Fibroblast of gingiva (primary cell): ENCODE data around the gene CS.

Experiments used
- DNase-seq: peaks from one replicate; pipeline ENCODE4 v3.0.0-alpha.2; 2011; ENCODE audit warnings: low read depth

The CS gene

GRCh38 chr12:56247923-56248322 lies 52.2 kb downstream of the CS start:
- DNase-seq, result no peak

GRCh38 chr12:56244494-56244893 lies 55.6 kb downstream of the CS start:
- no peak for DNase-seq

- no peak for DNase-seq
Measured at GRCh38 chr12:56243731-56244181, 56.4 kb downstream of the CS start.

- no peak for DNase-seq
Measured at GRCh38 chr12:56242986-56243385, 57.1 kb downstream of the CS start.

- DNase-seq, result no peak
Measured at GRCh38 chr12:56241424-56242303, 58.5 kb downstream of the CS start.

- no peak for DNase-seq
Measured at GRCh38 chr12:56237552-56237951, 62.6 kb downstream of the CS start.

- DNase-seq, result no peak
Measured at GRCh38 chr12:56236985-56237384, 63.1 kb downstream of the CS start.

GRCh38 chr12:56236091-56236490 lies 64.0 kb downstream of the CS start:
- DNase-seq, result no peak

- no peak for DNase-seq
Measured at GRCh38 chr12:56234746-56235436, 65.2 kb downstream of the CS start.

GRCh38 chr12:56231184-56231582 lies 68.9 kb downstream of the CS start:
- no peak for DNase-seq

GRCh38 chr12:56230432-56231183 lies 69.5 kb downstream of the CS start:
- no peak for DNase-seq

GRCh38 chr12:56229916-56230431 lies 70.2 kb downstream of the CS start, which contains the start of gene SLC39A5:
Gene SLC39A5 (plus strand): TSS chr12:56230051. CDS start chr12:56231275, 1,224 bp downstream.
- no peak for DNase-seq

- no peak for DNase-seq
Measured at GRCh38 chr12:56229082-56229481, 71.0 kb downstream of the CS start.

GRCh38 chr12:56224954-56225353 lies 75.2 kb downstream of the CS start:
- DNase-seq, result no peak

- peak; percentile 97 for DNase-seq
Measured at GRCh38 chr12:56224102-56224701, 75.9 kb downstream of the CS start, which contains the start of gene NABP2. Gene NABP2 (plus strand): TSS chr12:56224342. CDS start chr12:56224857, 515 bp downstream.

GRCh38 chr12:56223571-56224101 lies 76.5 kb downstream of the CS start:
- DNase-seq, result no peak

- DNase-seq, result no peak
Measured at GRCh38 chr12:56222531-56222895, 77.6 kb downstream of the CS start.

GRCh38 chr12:56221757-56222530 lies 78.2 kb downstream of the CS start, which contains the start of gene RNF41:
Gene RNF41 (minus strand): TSS chr12:56221922. CDS start chr12:56214047, 7,875 bp downstream.
- peak; percentile 98 for DNase-seq
